ENCODE measurements around the gene RSAD1.

The RSAD1 gene

GRCh38 chr17:50499270-50499669, 20.6 kb downstream of the RSAD1 start:
- no peak overlapping the region for H3K27ac ChIP-seq (ENCODE audit: low read depth, low read length)
- no peaks in the 10 kb centered on the region for H4K20me1 ChIP-seq (ENCODE audit: control insufficient read depth, insufficient read depth, low read depth, low read length)
- no peaks in the 10 kb centered on the region for H3K36me3 ChIP-seq (ENCODE audit: control insufficient read depth, low read length)
- no peaks in the 10 kb centered on the region for H3K79me2 ChIP-seq (ENCODE audit: control insufficient read depth, low read length)
- H3F3A ChIP-seq (ENCODE audit: control insufficient read depth, insufficient read depth), result peaks cover 12% of the 10 kb centered on the region; the same call in 1 of the 2 replicates
- no peaks in the 10 kb centered on the region for H3K9me3 ChIP-seq (ENCODE audit: control insufficient read depth, insufficient read depth, low read length)
- H3K27me3 ChIP-seq (ENCODE audit: control insufficient read depth, low read length), result peaks cover 5% of the 10 kb centered on the region; the same call in 1 of the 2 replicates
- TF ChIP-seq, protein P1, sequence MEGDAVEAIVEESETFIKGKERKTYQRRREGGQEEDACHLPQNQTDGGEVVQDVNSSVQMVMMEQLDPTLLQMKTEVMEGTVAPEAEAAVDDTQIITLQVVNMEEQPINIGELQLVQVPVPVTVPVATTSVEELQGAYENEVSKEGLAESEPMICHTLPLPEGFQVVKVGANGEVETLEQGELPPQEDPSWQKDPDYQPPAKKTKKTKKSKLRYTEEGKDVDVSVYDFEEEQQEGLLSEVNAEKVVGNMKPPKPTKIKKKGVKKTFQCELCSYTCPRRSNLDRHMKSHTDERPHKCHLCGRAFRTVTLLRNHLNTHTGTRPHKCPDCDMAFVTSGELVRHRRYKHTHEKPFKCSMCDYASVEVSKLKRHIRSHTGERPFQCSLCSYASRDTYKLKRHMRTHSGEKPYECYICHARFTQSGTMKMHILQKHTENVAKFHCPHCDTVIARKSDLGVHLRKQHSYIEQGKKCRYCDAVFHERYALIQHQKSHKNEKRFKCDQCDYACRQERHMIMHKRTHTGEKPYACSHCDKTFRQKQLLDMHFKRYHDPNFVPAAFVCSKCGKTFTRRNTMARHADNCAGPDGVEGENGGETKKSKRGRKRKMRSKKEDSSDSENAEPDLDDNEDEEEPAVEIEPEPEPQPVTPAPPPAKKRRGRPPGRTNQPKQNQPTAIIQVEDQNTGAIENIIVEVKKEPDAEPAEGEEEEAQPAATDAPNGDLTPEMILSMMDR (IDR thresholded peaks at IDR 0.05; ENCODE audit: low read depth, low read length, poor library complexity, severe bottlenecking), result no peak
- TF ChIP-seq EZH2phosphoT487 (IDR thresholded peaks at IDR 0.05; ENCODE audit: borderline replicate concordance, low read length), result no peak
- peaks cover 22% of the 10 kb centered on the region for H3K4me1 ChIP-seq (ENCODE audit: control insufficient read depth, low read length)
- H3K4me3 ChIP-seq (ENCODE audit: low read length), result no peak overlapping the region
- no peak overlapping the region for H3K4me2 ChIP-seq (ENCODE audit: low read length)
- H3K9me2 ChIP-seq (replicated peaks; ENCODE audit: control insufficient read depth, low read length), result no peaks in the 10 kb centered on the region

- Histone ChIP-seq H3K4me2 (ENCODE audit: low read length) (no peak overlapping the region), H3K9me2 (replicated peaks; ENCODE audit: control insufficient read depth, low read length) (no peaks in the 10 kb centered on the region), H3K4me3 (ENCODE audit: low read length) (no peak overlapping the region), H3K4me1 (ENCODE audit: control insufficient read depth, low read length) (peaks cover 27% of the 10 kb centered on the region), H3K36me3 (ENCODE audit: control insufficient read depth, low read length) (no peaks in the 10 kb centered on the region), H3K79me2 (ENCODE audit: control insufficient read depth, low read length) (no peaks in the 10 kb centered on the region), H3K27ac (ENCODE audit: low read depth, low read length) (no peak overlapping the region), H3K27me3 (ENCODE audit: control insufficient read depth, low read length) (peaks cover 5% of the 10 kb centered on the region; the same call in 1 of the 2 replicates), H3K9me3 (ENCODE audit: control insufficient read depth, insufficient read depth, low read length) (no peaks in the 10 kb centered on the region), H3F3A (ENCODE audit: control insufficient read depth, insufficient read depth) (peaks cover 12% of the 10 kb centered on the region; the same call in 1 of the 2 replicates), H4K20me1 (ENCODE audit: control insufficient read depth, insufficient read depth, low read depth, low read length) (no peaks in the 10 kb centered on the region)
- TF ChIP-seq, protein P1 (IDR thresholded peaks at IDR 0.05; ENCODE audit: low read depth, low read length, poor library complexity, severe bottlenecking), result no peak
- no peak for TF ChIP-seq EZH2phosphoT487 (IDR thresholded peaks at IDR 0.05; ENCODE audit: borderline replicate concordance, low read length)
Observed at GRCh38 chr17:50499721-50500120, 21.1 kb downstream of the RSAD1 start.

DNA sequence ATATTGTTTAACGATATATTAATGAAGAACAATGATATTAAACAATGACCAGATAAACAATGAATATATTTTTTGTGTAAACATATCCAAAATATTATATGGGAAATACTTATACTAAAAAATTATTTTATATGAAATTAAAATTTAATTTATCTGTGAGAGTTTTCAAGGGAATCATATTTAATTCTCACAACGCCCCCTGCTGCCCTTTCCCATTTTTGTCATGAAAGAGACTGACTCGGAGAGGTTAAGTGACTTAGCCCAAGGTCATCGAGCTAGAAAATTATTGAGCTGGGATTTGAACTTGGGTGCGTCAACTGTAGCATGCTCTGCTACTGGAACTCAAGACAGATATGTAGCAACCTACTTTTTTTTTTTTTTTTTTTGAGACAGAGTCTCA, 22.4 kb downstream of the RSAD1 start:
- TF ChIP-seq, protein P1 (IDR thresholded peaks at IDR 0.05; ENCODE audit: low read depth, low read length, poor library complexity, severe bottlenecking), result peak; percentile 44
- no peak for TF ChIP-seq EZH2phosphoT487 (IDR thresholded peaks at IDR 0.05; ENCODE audit: borderline replicate concordance, low read length)
- Histone ChIP-seq H3K36me3 (ENCODE audit: control insufficient read depth, low read length) (no peaks in the 10 kb centered on the region), H3K4me1 (ENCODE audit: control insufficient read depth, low read length) (peaks cover 39% of the 10 kb centered on the region), H3K9me2 (replicated peaks; ENCODE audit: control insufficient read depth, low read length) (no peaks in the 10 kb centered on the region), H3K27ac (ENCODE audit: low read depth, low read length) (no peak overlapping the region), H3F3A (ENCODE audit: control insufficient read depth, insufficient read depth) (peaks cover 12% of the 10 kb centered on the region; the same call in 1 of the 2 replicates), H3K27me3 (ENCODE audit: control insufficient read depth, low read length) (no peaks in the 10 kb centered on the region), H3K79me2 (ENCODE audit: control insufficient read depth, low read length) (no peaks in the 10 kb centered on the region), H3K9me3 (ENCODE audit: control insufficient read depth, insufficient read depth, low read length) (no peaks in the 10 kb centered on the region), H3K4me2 (ENCODE audit: low read length) (no peak overlapping the region), H4K20me1 (ENCODE audit: control insufficient read depth, insufficient read depth, low read depth, low read length) (no peaks in the 10 kb centered on the region), H3K4me3 (ENCODE audit: low read length) (no peak overlapping the region)
